Calu3 (cell line): ENCODE data around the gene NCKAP5L. TPM values are rescaled to one million over a fixed set of nuclear protein-coding genes. Genes with fewer than 3 reads are reported as not detected.

Source experiments
- BruUV-seq: library from RNA; stranded (reverse); fragments of 400-500 nt; replicated peaks from 2 replicates; lab custom pipeline; 2021; lab: Mats Ljungman, UMichigan
- CTCF ChIA-PET: fragments of 300-600 bp; sonication (Branson Sonifier 250); formaldehyde crosslinking; loops from one replicate; lab custom pipeline; 2022; ENCODE audit warnings: antibody characterized with exemption; lab: Charles Lee
- DNase-seq: peaks from one replicate; pipeline ENCODE4 v3.0.0; 2022
- H3K27ac Mint-ChIP-seq: one replicate; pipeline ENCODE4 v1.8.0; 2022; ENCODE audit warnings: mixed read lengths; ENCODE audit not compliant: unreplicated experiment
- H3K27me3 Mint-ChIP-seq: one replicate; pipeline ENCODE4 v1.8.0; 2022; ENCODE audit warnings: mixed read lengths; ENCODE audit not compliant: unreplicated experiment
- H3K36me3 Mint-ChIP-seq: one replicate; pipeline ENCODE4 v1.8.0; 2022; ENCODE audit warnings: mild to moderate bottlenecking, moderate library complexity, mixed read lengths; ENCODE audit not compliant: insufficient read depth, unreplicated experiment
- H3K4me1 Mint-ChIP-seq: one replicate; pipeline ENCODE4 v1.8.0; 2022; ENCODE audit warnings: mild to moderate bottlenecking, low read depth, mixed read lengths; ENCODE audit not compliant: unreplicated experiment
- H3K4me3 Mint-ChIP-seq: one replicate; pipeline ENCODE4 v1.8.0; 2022; ENCODE audit warnings: mild to moderate bottlenecking, low read depth, moderate library complexity, mixed read lengths; ENCODE audit not compliant: unreplicated experiment
- H3K9me3 Mint-ChIP-seq: one replicate; pipeline ENCODE4 v1.8.0; 2022; ENCODE audit warnings: low read depth, mixed read lengths; ENCODE audit not compliant: unreplicated experiment
- CTCF ChIP-seq: fragments of 200-600 bp; IDR thresholded peaks from one replicate; pipeline ENCODE4 v1.8.0; 2022; ENCODE audit warnings: antibody characterized with exemption; ENCODE audit not compliant: unreplicated experiment
- intact Hi-C: fragments of 100-400 bp; cut with micrococcal nuclease; formaldehyde crosslinking; loops from one replicate; pipeline ENCODE4 v1.10.0; 2022; ENCODE audit not compliant: unreplicated experiment
- total RNA-seq: library from RNA; stranded (reverse); gene quantifications from 2 replicates; pipeline ENCODE4 v1.2.3, GENCODE V29; 2022

Gene NCKAP5L
- total RNA-seq, 1 experiment from 2014 or later, result 10.0 TPM

DNA sequence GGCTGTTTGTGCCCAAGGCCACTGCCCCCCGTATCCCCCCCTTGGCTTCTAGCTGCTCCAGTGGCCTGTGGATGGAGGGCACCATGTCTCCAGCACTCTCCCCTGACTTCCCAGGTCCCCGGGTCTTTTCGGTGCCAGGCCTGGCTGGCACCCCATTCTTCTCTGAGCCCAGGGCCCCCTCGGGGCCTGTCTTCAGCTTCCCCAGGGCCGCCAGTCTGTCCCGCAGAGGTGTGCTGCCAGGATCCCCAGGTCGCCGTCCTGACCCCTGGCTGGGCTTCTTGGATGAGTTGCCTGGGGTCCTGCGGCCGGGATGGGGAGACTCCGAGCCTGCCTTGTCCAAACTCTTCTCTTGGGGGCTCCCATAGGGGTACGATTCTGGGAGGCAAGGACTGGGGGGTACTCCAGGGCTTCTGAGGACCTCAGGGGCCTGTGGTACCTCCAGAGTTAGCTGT is 32.5 kb downstream of the NCKAP5L start:
- Mint-ChIP-seq H3K9me3 (no peaks in the 10 kb centered on the region), H3K36me3 (peaks cover 15% of the 10 kb centered on the region), H3K4me3 (no peak overlapping the region), H3K27me3 (no peaks in the 10 kb centered on the region), H3K4me1 (no peaks in the 10 kb centered on the region), H3K27ac (no peak overlapping the region)
- BruUV-seq, result no TSS peak
- TF ChIP-seq CTCF, result no peak
- no peak for DNase-seq
- CTCF ChIA-PET, result no interaction called here
- intact Hi-C loops, result no loop called here

GRCh38 chr12:49794811-49795653 is 33.2 kb downstream of the NCKAP5L start:
- H3K4me1 Mint-ChIP-seq, result no peaks in the 10 kb centered on the region
- CTCF ChIA-PET, result no interaction called here
- TF ChIP-seq CTCF, result no peak
- intact Hi-C loops, result no loop called here
- no TSS peak for BruUV-seq
- no peak for DNase-seq
- peaks cover 10% of the 10 kb centered on the region for H3K36me3 Mint-ChIP-seq
- H3K4me3 Mint-ChIP-seq, result no peak overlapping the region
- H3K9me3 Mint-ChIP-seq, result no peaks in the 10 kb centered on the region
- no peak overlapping the region for H3K27ac Mint-ChIP-seq
- H3K27me3 Mint-ChIP-seq, result no peaks in the 10 kb centered on the region

- Mint-ChIP-seq H3K36me3 (peaks cover 5% of the 10 kb centered on the region), H3K4me3 (no peak overlapping the region), H3K9me3 (no peaks in the 10 kb centered on the region), H3K27me3 (no peaks in the 10 kb centered on the region), H3K4me1 (no peaks in the 10 kb centered on the region), H3K27ac (no peak overlapping the region)
- CTCF ChIA-PET, result no interaction called here
- TF ChIP-seq CTCF, result no peak
- DNase-seq, result no peak
- BruUV-seq, result no TSS peak
- intact Hi-C loops, result no loop called here
Measured at GRCh38 chr12:49794021-49794420, 34.2 kb downstream of the NCKAP5L start.

- Mint-ChIP-seq H3K4me1 (no peaks in the 10 kb centered on the region), H3K27ac (no peak overlapping the region), H3K36me3 (peaks cover 5% of the 10 kb centered on the region), H3K4me3 (no peak overlapping the region), H3K9me3 (no peaks in the 10 kb centered on the region), H3K27me3 (no peaks in the 10 kb centered on the region)
- DNase-seq, result no peak
- CTCF ChIA-PET, result interaction anchor here (0.5 kb wide), 1 partner anchor 34 kb away, joined by 4 read pairs; the partner anchor contains the start of gene NCKAP5L
- no TSS peak for BruUV-seq
- no peak for TF ChIP-seq CTCF
- intact Hi-C loops, result no loop called here
Measured at GRCh38 chr12:49793620-49794019, 34.6 kb downstream of the NCKAP5L start.
